H1 (cell line): ENCODE data around the gene AOAH.

Experiments used
- CHD2 ChIP-seq: IDR thresholded peaks from 2 replicates; pipeline ENCODE4 v1.6.1; 2012; ENCODE audit warnings: low read length, improper control_type of control experiment
- CREB1 ChIP-seq: IDR thresholded peaks from 2 replicates; pipeline ENCODE4 v1.6.1; 2012; ENCODE audit warnings: inconsistent platforms
- CTCF ChIP-seq, 3 experiments: IDR thresholded peaks; 1 replicate in 2 of 3; 2 replicates in 1 of 3; pipeline versions ENCODE4 v1.5.1 to v1.6.1; 2011; ENCODE audit warnings: low read length in 3 of 3, mild to moderate bottlenecking in 3 of 3, inconsistent platforms in 2 of 3, low read depth in 1 of 3, moderate library complexity in 1 of 3; ENCODE audit not compliant: insufficient read depth in 1 of 3; ENCODE audit errors: control extremely low read depth in 1 of 3
- EP300 ChIP-seq, 2 experiments: IDR thresholded peaks; 1 replicate in 1 of 2; 2 replicates in 1 of 2; pipeline ENCODE4 v1.6.1; 2011 to 2012; ENCODE audit warnings: low read depth in 2 of 2, low read length in 2 of 2, mild to moderate bottlenecking in 2 of 2, borderline replicate concordance in 1 of 2, inconsistent platforms in 1 of 2, moderate library complexity in 1 of 2
- KDM1A ChIP-seq: fragments of 200-600, 300-600 bp; sonication (generic); IDR thresholded peaks from 2 replicates; pipeline ENCODE4 v1.7.1; 2016; ENCODE audit warnings: mild to moderate bottlenecking, low read length, borderline replicate concordance
- MAX ChIP-seq: IDR thresholded peaks from 2 replicates; pipeline ENCODE4 v1.6.1; 2012; ENCODE audit warnings: inconsistent platforms
- PHF8 ChIP-seq: fragments of 200-600 bp; sonication (generic); conservative IDR thresholded peaks from 2 replicates; pipeline ENCODE4 v1.7.1; 2012; ENCODE audit warnings: low read depth, mild to moderate bottlenecking, inconsistent platforms, low read length, moderate library complexity
- RAD21 ChIP-seq, 2 experiments: IDR thresholded peaks in 1 of 2; conservative IDR thresholded peaks in 1 of 2; 2 replicates each; pipeline ENCODE4 v1.6.1; 2011; ENCODE audit warnings: low read depth in 2 of 2, low read length in 2 of 2, improper control_type of control experiment in 1 of 2, inconsistent platforms in 1 of 2, mild to moderate bottlenecking in 1 of 2, moderate library complexity in 1 of 2
- RBBP5 ChIP-seq: IDR thresholded peaks from 2 replicates; pipeline ENCODE4 v1.7.1; 2012; ENCODE audit warnings: low read depth, mild to moderate bottlenecking, inconsistent platforms, low read length, moderate library complexity, borderline replicate concordance
- RXRA ChIP-seq: IDR thresholded peaks from 2 replicates; pipeline ENCODE4 v1.6.1; 2011; ENCODE audit warnings: low read depth, mild to moderate bottlenecking, low read length, moderate library complexity; ENCODE audit not compliant: insufficient read depth
- SRF ChIP-seq: IDR thresholded peaks from 2 replicates; pipeline ENCODE4 v1.6.1; 2011; ENCODE audit warnings: mild to moderate bottlenecking, low read depth, low read length, moderate library complexity
- YY1 ChIP-seq: IDR thresholded peaks from 2 replicates; pipeline ENCODE4 v1.6.1; 2011; ENCODE audit warnings: low read depth, mild to moderate bottlenecking, low read length
- TF ChIP-seq, protein P1 (sequence below): IDR thresholded peaks from 2 replicates; pipeline ENCODE4 v1.6.1; 2011; ENCODE audit warnings: low read length, improper control_type of control experiment

GRCh38 chr7:36673703-36674102 is 50.6 kb downstream of the AOAH start:
- TF ChIP-seq KDM1A (no peak), SRF (no peak), CTCF (IDR thresholded peaks at IDR 0.05; ENCODE audit: control extremely low read depth in 1 of 3, insufficient read depth in 1 of 3, low read depth in 1 of 3, low read length in 3 of 3) (no peak), RAD21 (IDR thresholded peaks at IDR 0.05 in 1 of 2, conservative IDR thresholded peaks at IDR 0.05 in 1 of 2; ENCODE audit: low read depth in 2 of 2, low read length in 2 of 2) (no peak), RBBP5 (no peak), PHF8 (no peak), CREB1 (no peak), CHD2 (no peak), YY1 (no peak), EP300 (IDR thresholded peaks at IDR 0.05; ENCODE audit: borderline replicate concordance in 1 of 2, low read depth in 2 of 2, low read length in 2 of 2) (no peak), RXRA (no peak), MAX (no peak)
- TF ChIP-seq, protein P1, sequence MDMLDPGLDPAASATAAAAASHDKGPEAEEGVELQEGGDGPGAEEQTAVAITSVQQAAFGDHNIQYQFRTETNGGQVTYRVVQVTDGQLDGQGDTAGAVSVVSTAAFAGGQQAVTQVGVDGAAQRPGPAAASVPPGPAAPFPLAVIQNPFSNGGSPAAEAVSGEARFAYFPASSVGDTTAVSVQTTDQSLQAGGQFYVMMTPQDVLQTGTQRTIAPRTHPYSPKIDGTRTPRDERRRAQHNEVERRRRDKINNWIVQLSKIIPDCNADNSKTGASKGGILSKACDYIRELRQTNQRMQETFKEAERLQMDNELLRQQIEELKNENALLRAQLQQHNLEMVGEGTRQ = no peak
